GM12878 (cell line): ENCODE measurements around the gene TSEN34. TPM values are rescaled to one million over a fixed set of nuclear protein-coding genes. Genes with fewer than 3 reads are reported as not detected.
"Not testable (repeated sequence)": the region's sequence is repeated elsewhere in the genome, so short reads cannot be mapped to it uniquely, and the experiment has no call there.

Experiments
- ATAC-seq: fragments of 200-7000 bp; cut with Tn5 transposase; 3 replicates; pipeline ENCODE4 v1.9.1; 2020; ENCODE audit warnings: mild to moderate bottlenecking, moderate library complexity
- BruUV-seq: library from RNA; stranded (reverse); fragments of 400-500 nt; replicated peaks from 2 replicates; lab custom pipeline; 2021; lab: Mats Ljungman, UMichigan
- CTCF ChIA-PET: fragments of 300-600 bp; sonication (Branson Sonifier 250); formaldehyde crosslinking; extraction: SDS; loops from one replicate; lab custom pipeline; 2021; ENCODE audit warnings: inconsistent platforms; lab: Yijun Ruan, JAX
- POLR2A ChIA-PET: fragments of 350-600 bp; formaldehyde crosslinking; extraction: SDS; loops from one replicate; lab custom pipeline; 2021; ENCODE audit warnings: inconsistent platforms; lab: Charles Lee
- RAD21 ChIA-PET: fragments of 300-600 bp; sonication (Branson Sonifier 250); formaldehyde crosslinking; loops from one replicate; lab custom pipeline; 2023; ENCODE audit warnings: antibody characterized with exemption; ENCODE audit not compliant: unreplicated experiment; lab: Charles Lee
- SMC1A ChIA-PET: fragments of 300-600 bp; sonication (Branson Sonifier 250); formaldehyde crosslinking; loops from one replicate; lab custom pipeline; 2023; ENCODE audit not compliant: unreplicated experiment, uncharacterized antibody; lab: Charles Lee
- DNase-seq: peaks from one replicate; pipeline ENCODE4 v3.0.0-alpha.2; 2011; ENCODE audit warnings: low read depth, low spot score
- FAIRE-seq: peaks from 3 replicates; lab custom pipeline; 2011; peaks lifted over from hg19 to GRCh38; lab: Jason Lieb, UNC
- H2AFZ ChIP-seq: 2 replicates; pipeline ENCODE4 v1.6.0; 2011; ENCODE audit warnings: low read depth, low read length, control low read depth; ENCODE audit not compliant: control insufficient read depth
- H3K27ac ChIP-seq: 2 replicates; pipeline ENCODE4 v1.5.1; 2011; ENCODE audit warnings: control low read depth; ENCODE audit not compliant: control insufficient read depth, insufficient read depth
- H3K27me3 ChIP-seq, 2 experiments: replicated peaks in 1 of 2; 2 replicates each; pipeline versions ENCODE4 v1.6.0 to v1.6.1; 2011; ENCODE audit warnings: low read length in 1 of 2; ENCODE audit not compliant: control insufficient read depth in 2 of 2, insufficient read depth in 2 of 2
- H3K36me3 ChIP-seq, 2 experiments: 2 replicates each; pipeline ENCODE4 v1.5.1; 2011; ENCODE audit warnings: low read length in 1 of 2; ENCODE audit not compliant: control insufficient read depth in 2 of 2, insufficient read depth in 2 of 2
- H3K4me1 ChIP-seq: 2 replicates; pipeline ENCODE4 v1.6.1; 2011; ENCODE audit warnings: mild to moderate bottlenecking, low read length, moderate library complexity, mixed read lengths; ENCODE audit not compliant: control insufficient read depth, insufficient read depth
- H3K4me2 ChIP-seq: 2 replicates; pipeline ENCODE4 v1.6.0; 2011; ENCODE audit warnings: control low read depth; ENCODE audit not compliant: control insufficient read depth, insufficient read depth
- H3K4me3 ChIP-seq: fragments of 200-600 bp; sonication (generic); 2 replicates; pipeline ENCODE4 v1.5.1; 2016
- H3K79me2 ChIP-seq: 2 replicates; pipeline ENCODE4 v1.6.0; 2011; ENCODE audit warnings: low read length; ENCODE audit not compliant: control insufficient read depth, insufficient read depth
- H3K9ac ChIP-seq: 2 replicates; pipeline ENCODE4 v1.8.0; 2011; ENCODE audit warnings: low read length, control low read depth, mixed read lengths; ENCODE audit not compliant: control insufficient read depth, insufficient read depth
- H3K9me3 ChIP-seq: replicated peaks from 3 replicates; pipeline ENCODE4 v1.5.1; 2011; ENCODE audit warnings: mild to moderate bottlenecking, low read length; ENCODE audit not compliant: control insufficient read depth, insufficient read depth
- H4K20me1 ChIP-seq: 2 replicates; pipeline ENCODE4 v1.6.0; 2011; ENCODE audit not compliant: control insufficient read depth, insufficient read depth
- WGBS: methylation state at CpG from one replicate; pipeline ENCODE4 v1.1.6; 2016; ENCODE audit warnings: low lambda C conversion rate; ENCODE audit not compliant: insufficient replicate concordance, insufficient coverage; ENCODE audit errors: missing lambda C conversion rate; 5-methylcytosine and 5-hydroxymethylcytosine counted together
- in situ Hi-C: fragments of 300-500 bp; cut with MboI; formaldehyde crosslinking; loops from 9 replicates; pipeline ENCODE4 v1.14.3; 2018; ENCODE audit warnings: mixed read lengths
- intact Hi-C: fragments of 100-400 bp; cut with micrococcal nuclease; formaldehyde crosslinking; loops from one replicate; pipeline ENCODE4 v1.14.2; 2022; ENCODE audit not compliant: unreplicated experiment
- polyA plus RNA-seq, 11 experiments: library from polyadenylated mRNA; depleted of rRNA in 4 of 11; unstranded in 6 of 11; stranded (reverse) in 5 of 11; fragments of >200 nt; fragmentation: Nextera tagmentation in 4 of 11; fragmentation: Illumina TruSeq in 1 of 11; extraction: Ambion mirVana in 4 of 11; extraction: Trizol in 1 of 11; gene quantifications; 1 replicate in 1 of 11; 2 replicates in 10 of 11; pipeline versions ENCODE4 v1.2.1 to v1.2.3, GENCODE V29; 2011 to 2016; ENCODE audit warnings: inconsistent platforms in 2 of 11, missing spikeins in 2 of 11, low read depth in 1 of 11
- total RNA-seq, 4 experiments: library from RNA; depleted of rRNA in 3 of 4; stranded (reverse); fragments of >200 nt in 3 of 4; fragmentation: Illumina TruSeq in 1 of 4; extraction: Trizol in 1 of 4; gene quantifications; 2 replicates each; pipeline versions ENCODE4 v1.2.1 to v1.2.3, GENCODE V29; 2013 to 2021

TSEN34 gene
- total and polyA plus RNA-seq, 10 of the 15 experiments (the other 5 are each of a cell fraction or from before 2014, with no cell fraction given): 1.0 to 35.9 (median 16.8) TPM

GRCh38 chr19:54223937-54224281, 32.8 kb downstream of the TSEN34 start:
- BruUV-seq, ATAC-seq, FAIRE-seq, in situ Hi-C loops, H3K9me3 ChIP-seq, H3K79me2 ChIP-seq, H3K27me3 ChIP-seq, H3K27ac ChIP-seq, H3K4me2 ChIP-seq, intact Hi-C loops, H4K20me1 ChIP-seq, H2AFZ ChIP-seq, RAD21 ChIA-PET, DNase-seq, H3K4me1 ChIP-seq, H3K36me3 ChIP-seq, POLR2A ChIA-PET, H3K9ac ChIP-seq, H3K4me3 ChIP-seq: not testable (repeated sequence)
- CTCF ChIA-PET: interaction anchor here (0.9 kb wide), 1 partner anchor 8 kb away, joined by 3 read pairs; no protein-coding TSS in a partner anchor
- SMC1A ChIA-PET: interaction anchor here (0.6 kb wide), 1 partner anchor 24 kb away, joined by 3 read pairs; no protein-coding TSS in a partner anchor
- 28% methylated on average over 5 of the region's 5 CpGs for WGBS

- RAD21 ChIA-PET, FAIRE-seq, H3K9me3 ChIP-seq, BruUV-seq, H2AFZ ChIP-seq, H3K9ac ChIP-seq, H4K20me1 ChIP-seq, intact Hi-C loops, H3K4me3 ChIP-seq, H3K27ac ChIP-seq, H3K36me3 ChIP-seq, POLR2A ChIA-PET, DNase-seq, H3K4me2 ChIP-seq, ATAC-seq, H3K27me3 ChIP-seq, H3K4me1 ChIP-seq, H3K79me2 ChIP-seq, in situ Hi-C loops: not testable (repeated sequence)
- ChIA-PET SMC1A (interaction anchor here (1.1 to 1.2 kb wide), 2 partner anchors 10 to 23 kb away, joined by 4 read pairs; no protein-coding TSS in a partner anchor), CTCF (interaction anchor here (0.9 to 1.4 kb wide), 4 partner anchors 11 to 55 kb away, joined by 3 to 5 read pairs (median 4); partner anchors contain the start of gene MBOAT7)
- WGBS: 64% methylated on average over 10 of the region's 10 CpGs
These were observed 33.5 kb downstream of the TSEN34 start for GRCh38 chr19:54224619-54225018.
